H1 (cell line): ENCODE measurements around the gene EPHA7. TPM values are rescaled to one million over a fixed set of nuclear protein-coding genes. Genes with fewer than 3 reads are reported as not detected.

Experiments used
- CTCF ChIA-PET: fragments of 300-600 bp; sonication (Branson Sonifier 250); formaldehyde crosslinking; loops from one replicate; lab custom pipeline; 2021; ENCODE audit not compliant: partially characterized antibody; lab: Charles Lee
- POLR2A ChIA-PET: fragments of 300-600 bp; sonication (Branson Sonifier 250); formaldehyde crosslinking; loops from one replicate; lab custom pipeline; 2021; ENCODE audit warnings: inconsistent platforms; ENCODE audit not compliant: partially characterized antibody; lab: Charles Lee
- DNase-seq, 2 experiments: peaks; one replicate each; pipeline versions ENCODE4 v3.0.0 to v3.0.0-alpha.2; 2010 to 2022; ENCODE audit warnings: low spot score in 2 of 2, low read depth in 1 of 2, mixed read lengths in 1 of 2
- FAIRE-seq: peaks from 2 replicates; lab custom pipeline; 2011; peaks lifted over from hg19 to GRCh38; lab: Jason Lieb, UNC
- H2AFZ ChIP-seq: 2 replicates; pipeline ENCODE4 v1.8.1; 2012; ENCODE audit warnings: low read length, inconsistent platforms
- H2AK5ac ChIP-seq: 2 replicates; pipeline ENCODE4 v1.6.1; 2013; ENCODE audit warnings: low read depth, low read length
- H2BK120ac ChIP-seq: replicated peaks from 2 replicates; pipeline ENCODE3; 2013; ENCODE audit warnings: low read depth, low read length, inconsistent platforms
- H2BK12ac ChIP-seq: 2 replicates; pipeline ENCODE4 v1.6.1; 2013; ENCODE audit warnings: low read depth, low read length
- H2BK15ac ChIP-seq: 2 replicates; pipeline ENCODE4 v1.6.1; 2013; ENCODE audit warnings: low read length
- H2BK20ac ChIP-seq: 2 replicates; pipeline ENCODE4 v1.6.1; 2013; ENCODE audit warnings: low read length
- H2BK5ac ChIP-seq: 2 replicates; pipeline ENCODE4 v1.6.1; 2013; ENCODE audit warnings: low read depth, low read length
- H3K14ac ChIP-seq: 2 replicates; pipeline ENCODE4 v1.6.1; 2013; ENCODE audit warnings: inconsistent platforms; ENCODE audit not compliant: insufficient read length
- H3K18ac ChIP-seq: 2 replicates; pipeline ENCODE4 v1.6.1; 2013; ENCODE audit warnings: low read length; ENCODE audit errors: extremely low read depth
- H3K23ac ChIP-seq: 2 replicates; pipeline ENCODE4 v1.6.1; 2013; ENCODE audit warnings: inconsistent platforms; ENCODE audit not compliant: insufficient read length
- H3K23me2 ChIP-seq: 2 replicates; pipeline ENCODE4 v1.6.1; 2013; ENCODE audit warnings: low read depth, low read length
- H3K27ac ChIP-seq: 2 replicates; pipeline ENCODE4 v1.6.1; 2011; ENCODE audit warnings: low read depth, low read length, inconsistent platforms
- H3K27me3 ChIP-seq, 4 experiments: replicated peaks in 1 of 4; 1 replicate in 1 of 4; 2 replicates in 3 of 4; pipeline versions ENCODE4 v1.6.1 to v1.8.1; 2011 to 2013; ENCODE audit warnings: low read length in 3 of 4, mild to moderate bottlenecking in 3 of 4, inconsistent platforms in 2 of 4, mixed read lengths in 2 of 4, moderate library complexity in 1 of 4; ENCODE audit not compliant: control insufficient read depth in 3 of 4, insufficient read depth in 3 of 4; ENCODE audit errors: extremely low read depth in 1 of 4
- H3K36me3 ChIP-seq, 4 experiments: 2 replicates each; pipeline versions ENCODE4 v1.6.1 to v1.8.1; 2011 to 2013; ENCODE audit warnings: mild to moderate bottlenecking in 4 of 4, low read length in 3 of 4, moderate library complexity in 2 of 4, control low read depth in 1 of 4, inconsistent platforms in 1 of 4; ENCODE audit not compliant: insufficient read depth in 4 of 4, control insufficient read depth in 2 of 4
- H3K4ac ChIP-seq: replicated peaks from 2 replicates; pipeline ENCODE3; 2013; ENCODE audit warnings: low read length, low read depth, mixed read lengths, inconsistent platforms; ENCODE audit not compliant: insufficient read length
- H3K4me1 ChIP-seq, 4 experiments: replicated peaks in 1 of 4; 1 replicate in 1 of 4; 2 replicates in 3 of 4; pipeline versions ENCODE4 v1.6.1 to v1.8.1; 2011 to 2013; ENCODE audit warnings: low read length in 3 of 4, inconsistent platforms in 2 of 4, mixed read lengths in 1 of 4; ENCODE audit not compliant: insufficient read depth in 4 of 4, control insufficient read depth in 3 of 4
- H3K4me2 ChIP-seq, 2 experiments: 2 replicates each; pipeline versions ENCODE4 v1.6.1 to v1.8.1; 2011 to 2013; ENCODE audit warnings: low read depth in 2 of 2, low read length in 2 of 2, control low read depth in 1 of 2, inconsistent platforms in 1 of 2, mild to moderate bottlenecking in 1 of 2; ENCODE audit not compliant: insufficient read depth in 1 of 2
- H3K4me3 ChIP-seq, 4 experiments: fragments of 200-600, 300-600 bp in 1 of 4; sonication (generic), shearing (Covaris generic), sonication (Bioruptor Twin) in 1 of 4; 2 replicates each; pipeline versions ENCODE4 v1.5.1 to v1.8.1; 2011 to 2016; ENCODE audit warnings: low read length in 4 of 4, low read depth in 3 of 4, control low read depth in 2 of 4, inconsistent platforms in 2 of 4, mild to moderate bottlenecking in 2 of 4, mixed read lengths in 1 of 4, moderate library complexity in 1 of 4; ENCODE audit not compliant: insufficient read depth in 2 of 4; ENCODE audit errors: extremely low read depth in 1 of 4
- H3K56ac ChIP-seq: replicated peaks from 2 replicates; pipeline ENCODE3; 2013; ENCODE audit warnings: low read depth, mild to moderate bottlenecking, mixed read lengths, low read length, inconsistent platforms; ENCODE audit not compliant: insufficient read length
- H3K79me1 ChIP-seq: 2 replicates; pipeline ENCODE4 v1.6.1; 2013; ENCODE audit warnings: low read depth, low read length, control low read depth
- H3K79me2 ChIP-seq, 2 experiments: 2 replicates each; pipeline versions ENCODE4 v1.6.1 to v1.8.1; 2012 to 2013; ENCODE audit warnings: low read length in 2 of 2, mild to moderate bottlenecking in 2 of 2, inconsistent platforms in 1 of 2; ENCODE audit not compliant: insufficient read depth in 2 of 2, control insufficient read depth in 1 of 2
- H3K9ac ChIP-seq, 4 experiments: replicated peaks in 1 of 4; 1 replicate in 1 of 4; 2 replicates in 3 of 4; pipeline versions ENCODE4 v1.6.1 to v1.8.1; 2011 to 2013; ENCODE audit warnings: low read depth in 3 of 4, low read length in 3 of 4, control low read depth in 2 of 4, mild to moderate bottlenecking in 2 of 4, moderate library complexity in 2 of 4, inconsistent platforms in 1 of 4; ENCODE audit errors: extremely low read depth in 1 of 4
- H3K9me3 ChIP-seq, 2 experiments: 2 replicates each; pipeline versions ENCODE4 v1.6.1 to v1.8.1; 2012 to 2013; ENCODE audit warnings: mild to moderate bottlenecking in 2 of 2, moderate library complexity in 2 of 2, control low read depth in 1 of 2, inconsistent platforms in 1 of 2, low read depth in 1 of 2, low read length in 1 of 2, mixed read lengths in 1 of 2; ENCODE audit not compliant: insufficient read depth in 2 of 2
- H4K20me1 ChIP-seq, 2 experiments: replicated peaks in 1 of 2; 2 replicates each; pipeline versions ENCODE3 to v1.8.1; 2011 to 2013; ENCODE audit warnings: inconsistent platforms in 2 of 2, low read length in 2 of 2, mild to moderate bottlenecking in 1 of 2; ENCODE audit not compliant: insufficient read depth in 2 of 2, control insufficient read depth in 1 of 2
- H4K5ac ChIP-seq: 2 replicates; pipeline ENCODE4 v1.6.1; 2013; ENCODE audit warnings: low read length, low read depth, mixed read lengths, inconsistent platforms; ENCODE audit not compliant: insufficient read length
- H4K8ac ChIP-seq: 2 replicates; pipeline ENCODE4 v1.8.0; 2013; ENCODE audit warnings: mild to moderate bottlenecking, moderate library complexity, low read length, inconsistent platforms; ENCODE audit not compliant: insufficient read depth; ENCODE audit errors: extremely low read depth
- H4K91ac ChIP-seq: replicated peaks from 2 replicates; pipeline ENCODE3; 2013; ENCODE audit warnings: low read length, mixed read lengths, inconsistent platforms; ENCODE audit not compliant: insufficient read length
- GTF2F1 ChIP-seq: IDR thresholded peaks from 2 replicates; pipeline ENCODE4 v1.6.1; 2012; ENCODE audit warnings: low read depth, low read length, improper control_type of control experiment, borderline replicate concordance
- TBP ChIP-seq: IDR thresholded peaks from 2 replicates; pipeline ENCODE4 v1.6.1; 2011; ENCODE audit warnings: low read depth, low read length, improper control_type of control experiment
- WGBS, 2 experiments: shearing (Covaris generic) in 1 of 2; methylation state at CpG; one replicate each; pipeline versions ENCODE4 v1.1.6 to v1.1.7; 2013 to 2015; ENCODE audit warnings: low lambda C conversion rate in 2 of 2, mixed read lengths in 2 of 2, inconsistent platforms in 1 of 2, low coverage in 1 of 2, missing lambda C conversion rate in 1 of 2; ENCODE audit not compliant: insufficient replicate concordance in 2 of 2, insufficient coverage in 1 of 2, insufficient read length in 1 of 2; ENCODE audit errors: extremely low coverage in 1 of 2, missing lambda C conversion rate in 1 of 2; 5-methylcytosine and 5-hydroxymethylcytosine counted together
- polyA plus RNA-seq, 7 experiments: library from polyadenylated mRNA; depleted of rRNA in 3 of 7; stranded (reverse) in 5 of 7; unstranded in 2 of 7; fragments of >200 nt in 5 of 7; fragments of 200-250 nt in 2 of 7; gene quantifications; 1 replicate in 5 of 7; 2 replicates in 1 of 7; 4 replicates in 1 of 7; pipeline versions ENCODE4 v1.2.1 to v1.2.3, GENCODE V29; 2011 to 2013; ENCODE audit warnings: missing spikeins in 2 of 7, mixed read lengths in 2 of 7
- total RNA-seq: library from RNA; stranded (reverse); fragmentation: NEBNext Ultra II Directional; extraction: Animal tissue kit (Norgen Biotek cat#: 25700); gene quantifications from 2 replicates; pipeline ENCODE4 v1.2.1, GENCODE V29; 2021

The EPHA7 gene
- total and polyA plus RNA-seq, 2 of the 8 experiments (the other 6 are each of a cell fraction or from before 2014, with no cell fraction given) = 1.3 to 6.8 TPM

GRCh38 chr6:93299622-93300021, 119.7 kb downstream of the EPHA7 start:
- CTCF ChIA-PET = no interaction called here
- no peak for FAIRE-seq
- H4K91ac ChIP-seq = no peak overlapping the region
- TF ChIP-seq TBP (no peak), GTF2F1 (no peak)

More at GRCh38 chr6:93299622-93300021, 119.7 kb downstream of the EPHA7 start:
- H3K27ac ChIP-seq = no peak overlapping the region
- H3K27me3 ChIP-seq = no peaks in the 10 kb centered on the region
- no peak overlapping the region for H2AFZ ChIP-seq
- no peaks in the 10 kb centered on the region for H4K20me1 ChIP-seq
- no peak overlapping the region for H2AK5ac ChIP-seq
- H3K23me2 ChIP-seq = no peaks in the 10 kb centered on the region; the same call in 1 of the 2 replicates
- H3K4me3 ChIP-seq = no peak overlapping the region
- H3K23ac ChIP-seq = no peak overlapping the region
- H3K79me2 ChIP-seq = no peaks in the 10 kb centered on the region
- no peak overlapping the region for H3K4ac ChIP-seq
- no peak overlapping the region for H3K14ac ChIP-seq
- no peak overlapping the region for H3K9ac ChIP-seq
- POLR2A ChIA-PET = no interaction called here
- H3K9me3 ChIP-seq = no peaks in the 10 kb centered on the region
- no peak overlapping the region for H2BK20ac ChIP-seq
- no peak overlapping the region for H4K5ac ChIP-seq
- no peak overlapping the region for H3K56ac ChIP-seq
- no peak overlapping the region for H3K4me2 ChIP-seq
- no peak overlapping the region for H4K8ac ChIP-seq
- no peak overlapping the region for H2BK12ac ChIP-seq
- H3K79me1 ChIP-seq = no peaks in the 10 kb centered on the region
- no peak overlapping the region for H3K18ac ChIP-seq
- no peaks in the 10 kb centered on the region for H3K36me3 ChIP-seq
- H2BK15ac ChIP-seq = no peak overlapping the region
- DNase-seq = no peak
- 0 out of 7 replicates have a peak, but pooled peaks cover 0 to 3% (median 0%) of the 10 kb centered on the region in 4 experiments for H3K4me1 ChIP-seq
- H2BK120ac ChIP-seq = no peak overlapping the region
- no peak overlapping the region for H2BK5ac ChIP-seq
- 81% methylated on average over 3 of the region's 3 CpGs; no CpG with 5 or more reads in 1 of the 2 experiments for WGBS, 2 experiments
